Large intestine (tissue), 3 donors: ENCODE results near the gene CUL9. TPM values are rescaled to one million over a fixed set of nuclear protein-coding genes. Genes with fewer than 3 reads are reported as not detected.

ENCODE experiments used
- DNase-seq, 2 donors: peaks; one replicate each; pipeline versions ENCODE4 v3.0.0 to v3.0.0-alpha.2; 2013
- H3K27ac ChIP-seq: one replicate; pipeline ENCODE4 v1.5.1; 2013; ENCODE audit warnings: low read length
- H3K27me3 ChIP-seq: 2 replicates; pipeline ENCODE4 v1.6.1; 2013; ENCODE audit warnings: low read length; ENCODE audit not compliant: control insufficient read depth, insufficient read depth
- H3K36me3 ChIP-seq: 2 replicates; pipeline ENCODE4 v1.6.1; 2013; ENCODE audit warnings: low read length; ENCODE audit not compliant: control insufficient read depth, insufficient read depth
- H3K4me1 ChIP-seq: one replicate; pipeline ENCODE4 v1.6.1; 2013; ENCODE audit warnings: low read length; ENCODE audit not compliant: control insufficient read depth, insufficient read depth
- H3K4me3 ChIP-seq: one replicate; pipeline ENCODE4 v1.5.1; 2013; ENCODE audit warnings: low read length
- H3K9me3 ChIP-seq: one replicate; pipeline ENCODE4 v1.6.1; 2013; ENCODE audit warnings: mild to moderate bottlenecking, low read depth, low read length, moderate library complexity; ENCODE audit not compliant: control insufficient read depth
- WGBS: methylation state at CpG from one replicate; pipeline ENCODE4 v1.1.5; 2013; ENCODE audit warnings: low lambda C conversion rate; ENCODE audit not compliant: insufficient coverage; 5-methylcytosine and 5-hydroxymethylcytosine counted together
- polyA plus RNA-seq: library from polyadenylated mRNA; unstranded; fragments of 120-200 nt; gene quantifications from one replicate; pipeline ENCODE4 v1.2.1, GENCODE V29; 2013

Gene CUL9
- polyA plus RNA-seq, 1 donor = 42.5 TPM

DNA sequence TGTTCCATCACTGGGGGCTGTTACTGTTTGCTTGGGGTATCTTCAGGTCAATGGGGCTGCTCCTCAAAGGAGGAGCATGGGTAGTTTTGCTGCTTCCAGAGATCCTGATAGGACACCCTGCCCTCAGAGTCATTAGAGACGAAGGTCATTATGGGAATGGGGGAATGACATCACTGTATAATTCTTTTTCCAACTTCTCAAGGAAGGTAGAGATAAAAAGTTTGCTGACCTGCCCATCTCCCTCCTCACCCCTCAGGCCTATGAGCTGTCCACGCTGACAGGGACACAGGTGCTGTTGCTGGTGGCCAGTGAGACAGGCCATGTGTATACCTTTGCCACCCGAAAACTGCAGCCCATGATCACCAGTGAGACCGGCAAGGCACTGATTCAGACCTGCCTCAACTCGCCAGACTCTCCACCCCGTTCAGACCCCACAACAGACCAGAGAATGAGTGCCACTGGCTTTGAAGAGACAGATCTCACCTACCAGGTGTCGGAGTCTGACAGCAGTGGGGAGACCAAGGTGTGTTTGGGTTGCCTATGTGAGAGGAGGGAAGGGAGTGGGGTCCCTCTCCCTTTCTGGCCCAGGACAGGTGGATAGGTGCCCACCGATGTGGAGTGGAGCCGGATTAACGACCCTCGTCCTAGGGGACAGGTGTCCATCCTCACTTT is 8.3 kb upstream of the CUL9 start:
- H3K27me3 ChIP-seq = no peaks in the 10 kb centered on the region
- H3K4me3 ChIP-seq = peak overlapping the region; percentile 79
- peak overlapping the region; percentile 86 for H3K27ac ChIP-seq
- no CpG with 5 or more reads among the region's 11 CpGs for WGBS
- peak; percentile 35 to 63 for DNase-seq
- no peaks in the 10 kb centered on the region for H3K9me3 ChIP-seq
- H3K36me3 ChIP-seq = peaks cover 32% of the 10 kb centered on the region
- peaks cover 29% of the 10 kb centered on the region for H3K4me1 ChIP-seq

DNA sequence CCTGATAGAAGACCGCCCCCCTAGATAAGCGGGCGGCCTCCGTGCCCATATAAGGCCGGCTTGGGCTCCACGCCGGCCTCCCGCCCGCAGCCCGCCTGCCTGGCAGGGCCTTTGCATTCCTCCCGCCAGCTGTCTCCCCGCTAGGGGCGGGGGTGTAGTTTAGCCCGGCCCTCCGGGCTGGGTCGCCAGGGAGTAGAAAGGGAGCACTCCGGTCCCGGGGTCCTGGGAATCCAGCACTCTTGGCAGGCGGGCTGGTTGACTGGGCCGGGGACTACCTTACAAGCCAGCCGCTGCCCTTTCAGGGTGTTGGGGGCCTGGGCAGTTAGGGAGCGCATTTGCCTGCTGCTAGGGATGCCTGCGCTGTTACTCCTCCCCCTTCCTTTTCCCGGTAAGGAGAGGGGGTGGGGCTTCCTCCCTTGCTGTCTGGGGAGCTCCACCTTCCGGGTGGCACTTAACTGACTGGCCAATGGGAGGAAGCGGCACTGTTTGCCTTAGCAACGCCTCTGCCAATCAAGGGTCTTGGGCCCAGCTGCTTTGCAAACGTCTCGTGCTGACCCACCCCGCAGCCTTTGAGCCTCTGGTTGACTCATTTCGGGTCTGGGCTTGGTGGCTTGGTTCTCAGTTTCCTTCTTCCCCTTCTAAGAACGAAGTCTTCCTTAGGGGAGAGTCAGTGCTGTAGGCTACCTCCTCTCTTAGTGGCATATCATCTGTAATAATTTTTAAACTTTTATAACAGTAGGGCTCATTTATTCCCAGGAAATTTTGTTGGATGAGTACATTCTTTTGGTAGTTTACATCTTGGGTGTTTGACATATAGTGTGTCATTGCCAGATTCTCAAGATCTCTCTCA is 7.5 kb upstream of the CUL9 start:
- WGBS = no CpG with 5 or more reads among the region's 32 CpGs
- Histone ChIP-seq H3K4me3 (peak overlapping the region; percentile 79), H3K4me1 (peaks cover 29% of the 10 kb centered on the region), H3K27ac (peak overlapping the region; percentile 86), H3K27me3 (no peaks in the 10 kb centered on the region), H3K36me3 (peaks cover 40% of the 10 kb centered on the region), H3K9me3 (no peaks in the 10 kb centered on the region)
- DNase-seq = peak; percentile 99

DNA sequence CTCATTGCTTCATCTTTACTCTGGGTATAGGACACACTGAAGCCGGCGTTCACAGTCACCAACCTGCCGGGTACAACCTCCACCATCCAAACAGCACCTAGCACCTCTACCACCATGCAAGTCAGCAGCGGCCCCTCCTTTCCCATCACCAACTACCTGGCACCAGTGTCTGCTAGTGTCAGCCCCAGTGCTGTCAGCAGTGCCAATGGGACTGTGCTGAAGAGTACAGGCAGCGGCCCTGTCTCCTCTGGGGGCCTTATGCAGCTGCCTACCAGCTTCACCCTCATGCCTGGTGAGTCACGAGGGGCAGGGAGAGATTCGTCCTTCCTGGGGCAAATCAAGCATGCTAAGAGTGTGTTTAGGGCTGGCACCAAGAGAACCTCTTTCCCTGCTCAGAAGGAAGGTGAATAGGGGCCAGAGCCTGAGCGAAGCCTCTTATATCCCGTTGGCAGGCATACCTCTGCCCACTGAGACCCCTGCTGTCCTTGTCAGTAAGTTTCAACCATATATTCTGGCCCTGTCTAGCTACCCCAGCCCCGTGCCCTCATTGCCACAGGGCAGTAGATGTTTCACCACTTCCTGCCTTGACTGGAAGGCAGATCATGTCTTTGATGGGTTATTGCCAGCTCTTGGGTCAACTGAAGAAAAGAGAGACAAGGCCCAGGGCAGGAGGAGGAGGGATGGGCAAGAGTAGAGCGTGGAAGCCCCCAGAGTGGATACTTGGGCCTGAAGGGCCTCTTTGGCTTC is 6.1 kb upstream of the CUL9 start:
- DNase-seq = no peak
- Histone ChIP-seq H3K27ac (peak overlapping the region; percentile 86), H3K4me3 (no peak overlapping the region), H3K4me1 (peaks cover 29% of the 10 kb centered on the region), H3K36me3 (peaks cover 44% of the 10 kb centered on the region), H3K27me3 (no peaks in the 10 kb centered on the region), H3K9me3 (no peaks in the 10 kb centered on the region)
- WGBS = 100% methylated on average over 1 of the region's 11 CpGs

DNA sequence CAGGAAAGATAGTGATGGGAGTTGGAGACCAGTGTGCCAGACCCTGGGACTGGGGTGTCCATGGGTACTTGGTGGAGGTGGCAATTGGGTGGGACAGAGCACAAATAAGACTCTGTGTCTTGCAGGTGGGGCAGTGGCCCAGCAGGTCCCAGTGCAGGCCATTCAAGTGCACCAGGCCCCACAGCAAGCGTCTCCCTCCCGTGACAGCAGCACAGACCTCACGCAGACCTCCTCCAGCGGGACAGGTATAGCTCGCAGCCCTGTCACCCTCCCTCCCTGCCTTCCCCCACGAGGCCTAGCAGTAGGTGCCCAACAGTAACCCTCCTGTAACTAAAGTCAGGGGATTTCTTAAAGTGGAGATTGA is 5.6 kb upstream of the CUL9 start:
- Histone ChIP-seq H3K4me1 (peaks cover 29% of the 10 kb centered on the region), H3K27me3 (no peaks in the 10 kb centered on the region), H3K27ac (no peak overlapping the region), H3K4me3 (no peak overlapping the region), H3K36me3 (peaks cover 44% of the 10 kb centered on the region), H3K9me3 (no peaks in the 10 kb centered on the region)
- no peak for DNase-seq
- no CpG with 5 or more reads among the region's 6 CpGs for WGBS

DNA sequence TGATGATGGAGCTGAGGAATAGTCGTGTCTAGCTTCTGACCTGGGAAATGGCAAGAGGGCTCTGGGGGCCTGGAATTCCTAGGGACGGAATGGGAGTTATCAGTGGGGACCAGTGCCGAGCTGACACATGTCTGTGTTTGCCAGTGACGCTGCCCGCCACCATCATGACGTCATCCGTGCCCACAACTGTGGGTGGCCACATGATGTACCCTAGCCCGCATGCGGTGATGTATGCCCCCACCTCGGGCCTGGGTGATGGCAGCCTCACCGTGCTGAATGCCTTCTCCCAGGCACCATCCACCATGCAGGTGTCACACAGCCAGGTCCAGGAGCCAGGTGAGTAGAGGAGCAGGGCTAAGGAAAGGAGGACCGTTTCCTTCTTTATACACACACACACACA is 3.8 kb upstream of the CUL9 start:
- no peak for DNase-seq
- Histone ChIP-seq H3K27ac (no peak overlapping the region), H3K9me3 (no peaks in the 10 kb centered on the region), H3K4me3 (no peak overlapping the region), H3K36me3 (peaks cover 44% of the 10 kb centered on the region), H3K4me1 (peaks cover 28% of the 10 kb centered on the region), H3K27me3 (no peaks in the 10 kb centered on the region)
- WGBS = 88% methylated on average over 1 of the region's 12 CpGs

DNA sequence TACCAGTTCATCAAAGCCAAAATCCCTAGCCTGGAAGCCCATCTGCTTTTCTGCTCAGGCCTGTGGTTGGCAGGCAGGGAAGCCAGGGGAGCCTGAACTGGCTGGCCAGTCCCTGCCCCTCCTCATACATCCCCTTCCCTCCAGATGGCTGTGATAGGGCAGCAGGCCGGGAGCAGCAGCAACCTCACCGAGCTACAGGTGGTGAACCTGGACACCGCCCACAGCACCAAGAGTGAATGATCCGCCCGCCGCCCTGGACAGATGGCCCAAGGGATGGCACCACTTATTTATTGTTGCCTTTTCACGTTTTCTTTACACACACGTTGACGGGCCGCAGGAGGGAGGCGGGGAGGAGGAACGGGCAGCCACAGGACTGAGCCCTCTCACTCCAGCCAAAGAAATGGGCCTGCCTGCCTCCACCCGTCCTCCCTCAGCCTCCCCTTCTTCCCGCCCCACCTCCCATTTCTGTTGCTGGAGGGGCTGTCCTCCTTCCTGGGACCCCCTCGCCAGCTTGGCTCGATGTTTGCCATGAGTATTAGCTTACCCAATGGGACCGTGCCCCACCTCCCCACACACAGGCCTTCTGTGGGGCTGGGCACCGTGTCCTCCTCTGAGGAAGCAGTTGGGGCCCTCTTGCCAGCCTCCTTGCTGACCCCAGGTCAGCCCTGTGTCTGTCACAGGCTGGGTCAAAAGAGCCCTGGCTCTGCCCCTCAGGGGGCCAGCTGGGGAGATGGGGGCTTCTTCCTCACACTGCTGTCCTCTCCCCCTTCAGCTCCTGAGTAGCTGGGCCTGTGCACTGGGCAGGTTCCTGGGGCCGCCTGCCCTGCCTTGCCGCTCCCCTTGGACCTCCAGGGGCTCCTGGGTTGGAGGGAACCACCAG is 2.8 kb upstream of the CUL9 start:
- H3K36me3 ChIP-seq = peaks cover 46% of the 10 kb centered on the region
- H3K4me1 ChIP-seq = peaks cover 20% of the 10 kb centered on the region
- no peak overlapping the region for H3K27ac ChIP-seq
- no peak overlapping the region for H3K4me3 ChIP-seq
- no peaks in the 10 kb centered on the region for H3K9me3 ChIP-seq
- no peaks in the 10 kb centered on the region for H3K27me3 ChIP-seq
- WGBS = no CpG with 5 or more reads among the region's 20 CpGs
- DNase-seq = no peak

DNA sequence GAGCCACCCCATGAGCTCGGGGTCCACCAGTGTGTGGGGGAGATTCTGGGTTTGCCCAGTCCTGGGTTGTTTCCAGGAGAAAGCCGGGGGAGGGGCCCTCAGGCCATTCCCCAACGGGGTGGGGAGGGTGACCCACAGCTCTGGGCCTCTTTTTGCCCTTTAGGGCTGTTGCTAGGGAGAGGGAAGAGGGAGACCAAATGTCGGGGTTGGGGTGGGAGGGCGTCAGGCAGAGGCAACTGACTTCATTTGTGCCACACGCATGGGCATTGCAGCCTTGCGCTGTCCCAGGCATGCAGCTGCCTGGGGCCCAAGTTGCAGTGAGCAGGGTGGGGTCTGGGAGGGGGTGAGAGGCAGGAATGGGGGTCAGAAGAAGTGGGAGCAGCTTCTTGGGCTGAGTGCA is 1.9 kb upstream of the CUL9 start:
- peaks cover 14% of the 10 kb centered on the region for H3K4me1 ChIP-seq
- H3K36me3 ChIP-seq = peaks cover 51% of the 10 kb centered on the region
- no peaks in the 10 kb centered on the region for H3K27me3 ChIP-seq
- WGBS = no CpG with 5 or more reads among the region's 7 CpGs
- H3K9me3 ChIP-seq = no peaks in the 10 kb centered on the region
- no peak overlapping the region for H3K27ac ChIP-seq
- DNase-seq = no peak
- no peak overlapping the region for H3K4me3 ChIP-seq

DNA sequence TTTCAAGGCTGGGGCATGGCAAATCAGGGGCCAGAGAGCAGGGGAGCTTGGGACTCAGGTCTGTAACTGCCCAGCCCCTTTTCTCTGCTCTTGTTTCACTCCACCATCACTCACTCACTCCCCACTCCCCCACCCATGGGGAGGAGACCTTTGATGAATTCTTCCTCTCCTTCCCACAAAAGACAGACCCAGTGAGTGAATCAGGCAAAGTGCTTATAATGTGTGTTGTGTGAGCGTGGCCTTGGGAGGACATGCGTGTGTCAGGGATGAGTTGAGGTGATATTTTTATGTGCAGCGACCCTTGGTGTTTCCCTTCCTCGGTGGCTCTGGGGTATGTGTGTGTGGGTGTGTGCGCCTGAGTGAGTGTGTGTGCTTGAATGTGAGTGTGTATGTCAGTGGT is 1.0 kb upstream of the CUL9 start:
- no CpG with 5 or more reads among the region's 5 CpGs for WGBS
- no peak for DNase-seq
- Histone ChIP-seq H3K27ac (no peak overlapping the region), H3K4me3 (no peak overlapping the region), H3K4me1 (peaks cover 9% of the 10 kb centered on the region), H3K27me3 (no peaks in the 10 kb centered on the region), H3K9me3 (no peaks in the 10 kb centered on the region), H3K36me3 (peaks cover 44% of the 10 kb centered on the region)

DNA sequence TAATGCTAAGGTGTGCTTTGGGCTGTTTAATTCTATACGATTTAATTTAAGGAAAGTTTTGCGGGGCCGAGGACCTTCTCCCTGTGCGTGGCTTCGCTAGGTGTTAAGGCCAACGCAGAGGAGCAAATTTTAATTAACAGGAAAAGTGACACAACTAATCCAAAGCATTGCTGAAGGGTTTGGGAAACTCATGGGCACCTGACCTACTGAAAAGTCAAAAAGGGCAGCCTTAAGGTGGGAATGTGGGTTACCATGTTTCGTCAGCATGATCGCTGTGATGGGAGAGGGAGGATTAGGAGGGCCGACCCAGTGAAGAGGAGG is 415 bp upstream of the CUL9 start:
- Histone ChIP-seq H3K4me3 (peak overlapping the region; percentile 93), H3K9me3 (no peaks in the 10 kb centered on the region), H3K4me1 (peaks cover 9% of the 10 kb centered on the region), H3K36me3 (peaks cover 44% of the 10 kb centered on the region), H3K27me3 (no peaks in the 10 kb centered on the region), H3K27ac (peak overlapping the region; percentile 72)
- 30% methylated on average over 2 of the region's 9 CpGs for WGBS
- no peak for DNase-seq

DNA sequence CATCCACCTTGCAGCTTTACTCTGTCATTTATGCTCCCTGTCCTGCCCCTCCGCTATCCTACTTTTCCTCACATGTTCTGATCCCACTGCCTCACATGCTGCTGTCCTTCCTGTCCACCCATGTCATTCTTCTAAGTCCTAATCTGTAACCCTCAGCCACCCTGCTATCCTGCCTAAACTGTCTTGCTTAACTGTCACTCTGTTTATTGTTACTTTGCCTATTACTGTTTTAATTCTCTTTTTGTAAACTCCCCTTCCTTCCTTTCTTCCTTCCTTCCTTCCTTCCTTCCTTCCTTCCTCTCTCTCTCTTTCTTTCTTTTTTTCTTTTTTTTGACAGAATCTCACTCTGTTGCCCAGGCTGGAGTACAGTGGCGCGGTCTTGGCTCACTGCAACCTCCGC is 1.4 kb downstream of the CUL9 start:
- Histone ChIP-seq H3K27ac (no peak overlapping the region), H3K4me1 (peaks cover 9% of the 10 kb centered on the region), H3K9me3 (no peaks in the 10 kb centered on the region), H3K36me3 (peaks cover 51% of the 10 kb centered on the region), H3K27me3 (no peaks in the 10 kb centered on the region), H3K4me3 (no peak overlapping the region)
- no peak for DNase-seq
- WGBS = 78% methylated on average over 1 of the region's 4 CpGs
